Subcutaneous preadipocyte (primary cell): ENCODE measurements around the gene SRPK1. TPM values are rescaled to one million over a fixed set of nuclear protein-coding genes. Genes with fewer than 3 reads are reported as not detected.

Source experiments
- total RNA-seq: library from RNA; depleted of rRNA; stranded (reverse); fragments of >200 nt; gene quantifications from 2 replicates; pipeline ENCODE4 v1.2.3, GENCODE V29; 2012

Gene SRPK1
- 55.1 and 77.4 TPM in 2 replicates for total RNA-seq

DNA sequence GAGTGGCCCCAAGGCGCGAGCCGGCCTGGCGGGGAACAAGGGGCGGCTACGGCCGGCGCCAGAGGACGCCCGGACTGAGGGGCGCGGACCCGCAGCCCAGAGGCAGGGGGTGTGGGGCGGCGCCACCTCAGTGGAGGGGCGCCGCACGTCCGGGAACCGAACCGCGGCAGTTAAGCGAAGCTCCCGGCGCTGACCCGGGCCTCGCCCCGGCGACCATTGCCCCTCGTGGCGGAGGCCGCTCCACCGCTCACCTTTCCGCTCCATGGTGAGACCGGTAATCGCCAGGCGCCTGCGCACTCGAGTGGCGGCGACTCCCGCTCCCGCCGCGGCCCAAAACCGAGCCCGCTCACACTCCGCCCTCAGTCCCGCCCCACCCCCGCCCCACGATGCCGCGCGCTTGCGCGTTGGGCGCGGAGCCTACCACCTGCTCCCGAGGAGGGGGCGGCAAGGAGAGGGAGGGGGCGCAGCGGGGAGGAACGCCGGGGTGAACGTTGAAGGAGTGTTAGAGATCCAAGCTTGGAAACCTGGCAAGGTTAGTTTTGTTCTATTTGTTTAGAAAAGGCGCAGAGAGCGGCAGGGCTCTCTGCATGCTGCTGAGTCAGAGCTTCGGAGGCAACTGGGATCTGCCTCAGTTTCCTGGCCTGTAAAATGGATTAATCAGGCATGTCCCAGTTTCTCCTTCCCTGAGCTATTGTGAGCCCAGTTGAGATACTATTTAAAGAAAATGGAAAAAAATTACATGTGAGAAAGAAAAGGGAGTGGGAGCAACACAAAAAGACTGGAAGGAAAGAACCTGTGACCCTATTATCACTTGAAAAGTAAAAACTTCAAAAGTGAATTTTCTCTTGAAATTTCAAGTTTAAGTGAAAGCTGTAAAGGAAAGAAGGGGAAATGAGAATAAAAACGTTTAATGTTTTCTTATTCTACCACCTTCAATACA lies at the start of gene SRPK1:
Gene SRPK1, minus strand, starts transcription at position 306 of the 940 bp plus-strand sequence. Its CDS starts 42 bp downstream, at position 264.

DNA sequence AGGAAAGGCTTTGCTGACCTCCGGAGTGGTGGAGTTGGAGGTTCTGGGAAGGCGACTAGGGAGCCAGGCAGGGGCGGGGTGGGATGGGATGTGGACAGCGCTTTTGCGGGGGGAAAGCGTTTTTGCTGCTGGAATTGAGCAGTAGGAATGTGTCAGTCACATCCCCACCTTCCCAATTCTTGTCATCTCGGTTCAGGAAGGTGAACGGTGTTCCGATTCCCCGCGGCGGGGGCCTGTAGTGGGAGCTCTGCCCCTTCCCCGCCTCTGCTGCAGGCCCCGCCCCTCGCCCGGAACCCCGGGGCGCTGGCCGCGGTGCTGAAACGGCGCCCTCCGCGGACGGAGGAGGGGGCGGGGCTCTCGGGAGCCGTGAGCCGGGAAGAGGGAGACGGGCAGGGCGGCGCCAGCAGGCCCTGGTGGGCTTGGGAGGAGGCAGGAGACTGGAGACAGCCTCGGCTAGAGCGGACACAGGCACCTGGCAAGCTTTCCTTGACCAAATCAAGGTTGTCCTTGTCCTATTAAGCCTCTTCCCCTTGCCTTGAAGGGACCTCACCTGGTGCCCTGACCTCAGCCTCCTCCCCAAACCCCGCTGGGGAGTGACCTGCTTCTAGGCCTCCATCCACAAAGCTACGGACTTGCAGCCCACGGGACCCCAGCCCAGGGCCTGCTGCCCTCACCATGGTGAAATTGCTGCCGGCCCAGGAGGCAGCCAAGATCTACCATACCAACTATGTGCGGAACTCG lies 115.7 kb downstream of the SRPK1 start, which contains the start of gene LHFPL5:
Gene LHFPL5, plus strand, starts transcription at position 357 of the 741 bp plus-strand sequence. Its CDS starts 319 bp downstream, at position 676.

Other genes with a start within 250 kb of the SRPK1 start
- gene FKBP5, start 232.2 kb downstream of the SRPK1 start, total RNA-seq, result 44.0 and 48.1 TPM in 2 replicates
- gene ARMC12, start 184.1 kb downstream of the SRPK1 start, total RNA-seq, result 0.20 TPM in 1 of 2 replicates, not detected in the other
- not detected in 2 replicates for gene CLPSL2, start 144.5 kb downstream of the SRPK1 start, total RNA-seq
- not detected in 2 replicates for gene CLPSL1, start 140.1 kb downstream of the SRPK1 start, total RNA-seq
- gene CLPS, start 123.8 kb downstream of the SRPK1 start, total RNA-seq, result not detected in 2 replicates
- not detected in 2 replicates for gene LHFPL5, start 115.7 kb downstream of the SRPK1 start, total RNA-seq
- under 0.01 TPM in 1 of 2 replicates, not detected in the other for gene SLC26A8, start 103.5 kb upstream of the SRPK1 start, total RNA-seq
- gene MAPK14, start 106.7 kb upstream of the SRPK1 start, total RNA-seq, result 59.9 and 71.0 TPM in 2 replicates
- 12.1 and 14.7 TPM in 2 replicates for gene MAPK13, start 209.4 kb upstream of the SRPK1 start, total RNA-seq